Measurements from ENCODE around the gene SPDYE4.

Gene SPDYE4

GRCh38 chr17:8726941-8727555 is 31.3 kb downstream of the SPDYE4 start:
- Histone ChIP-seq H3K79me1 (ENCODE audit: low read length) (no peaks in the 10 kb centered on the region), H2BK15ac (replicated peaks; ENCODE audit: low read depth) (no peak overlapping the region), H3K4me3 (ENCODE audit: low read length) (no peak overlapping the region), H3K79me2 (ENCODE audit: control insufficient read depth, insufficient read depth, low read length) (no peaks in the 10 kb centered on the region), H3K4me2 (ENCODE audit: low read length) (no peak overlapping the region), H2BK5ac (ENCODE audit: low read length) (no peak overlapping the region), H2AK5ac (ENCODE audit: low read length) (no peak overlapping the region), H3K27me3 (ENCODE audit: insufficient read depth, low read length, poor library complexity) (no peaks in the 10 kb centered on the region), H3K9ac (ENCODE audit: low read length) (no peak overlapping the region), H3K27ac (ENCODE audit: low read depth, low read length) (no peak overlapping the region), H4K5ac (ENCODE audit: low read length) (no peak overlapping the region), H3K56ac (ENCODE audit: low read length) (peak overlapping the region; percentile 25), H2BK120ac (ENCODE audit: low read depth, low read length) (no peak overlapping the region), H4K8ac (ENCODE audit: low read depth, low read length) (no peak overlapping the region), H3K36me3 (ENCODE audit: control insufficient read depth, insufficient read depth, low read length) (no peaks in the 10 kb centered on the region), H3K18ac (ENCODE audit: low read length) (no peak overlapping the region), H3K4me1 (ENCODE audit: control insufficient read depth, low read depth, low read length) (no peaks in the 10 kb centered on the region), H3K4ac (ENCODE audit: low read depth, low read length) (no peak overlapping the region), H3K23ac (ENCODE audit: low read length) (no peak overlapping the region)
- WGBS (ENCODE audit: extremely low coverage, insufficient coverage, low lambda C conversion rate), result no CpG with 5 or more reads among the region's 17 CpGs
- DNase-seq, result no peak

GRCh38 chr17:8725881-8726876 is 32.2 kb downstream of the SPDYE4 start:
- no peak for DNase-seq
- no peak overlapping the region for H3K18ac ChIP-seq (ENCODE audit: low read length)
- no peak overlapping the region for H2BK120ac ChIP-seq (ENCODE audit: low read depth, low read length)
- no peak overlapping the region for H3K4ac ChIP-seq (ENCODE audit: low read depth, low read length)
- H4K5ac ChIP-seq (ENCODE audit: low read length), result no peak overlapping the region
- no peaks in the 10 kb centered on the region for H3K79me2 ChIP-seq (ENCODE audit: control insufficient read depth, insufficient read depth, low read length)
- no CpG with 5 or more reads among the region's 23 CpGs for WGBS (ENCODE audit: extremely low coverage, insufficient coverage, low lambda C conversion rate)
- H4K8ac ChIP-seq (ENCODE audit: low read depth, low read length), result no peak overlapping the region
- no peak overlapping the region for H3K23ac ChIP-seq (ENCODE audit: low read length)
- no peak overlapping the region for H3K4me3 ChIP-seq (ENCODE audit: low read length)
- no peak overlapping the region for H2BK15ac ChIP-seq (replicated peaks; ENCODE audit: low read depth)
- H3K56ac ChIP-seq (ENCODE audit: low read length), result peak overlapping the region; percentile 10
- H3K27ac ChIP-seq (ENCODE audit: low read depth, low read length), result no peak overlapping the region
- H3K36me3 ChIP-seq (ENCODE audit: control insufficient read depth, insufficient read depth, low read length), result no peaks in the 10 kb centered on the region
- H3K79me1 ChIP-seq (ENCODE audit: low read length), result no peaks in the 10 kb centered on the region
- no peak overlapping the region for H2BK5ac ChIP-seq (ENCODE audit: low read length)
- no peak overlapping the region for H2AK5ac ChIP-seq (ENCODE audit: low read length)
- no peak overlapping the region for H3K4me2 ChIP-seq (ENCODE audit: low read length)
- no peaks in the 10 kb centered on the region for H3K27me3 ChIP-seq (ENCODE audit: insufficient read depth, low read length, poor library complexity)
- H3K9ac ChIP-seq (ENCODE audit: low read length), result no peak overlapping the region
- no peaks in the 10 kb centered on the region for H3K4me1 ChIP-seq (ENCODE audit: control insufficient read depth, low read depth, low read length)

- H4K5ac ChIP-seq (ENCODE audit: low read length), result no peak overlapping the region
- no peak overlapping the region for H4K8ac ChIP-seq (ENCODE audit: low read depth, low read length)
- H3K4me3 ChIP-seq (ENCODE audit: low read length), result no peak overlapping the region
- no peak overlapping the region for H3K18ac ChIP-seq (ENCODE audit: low read length)
- H3K27me3 ChIP-seq (ENCODE audit: insufficient read depth, low read length, poor library complexity), result no peaks in the 10 kb centered on the region
- H3K79me2 ChIP-seq (ENCODE audit: control insufficient read depth, insufficient read depth, low read length), result no peaks in the 10 kb centered on the region
- H3K56ac ChIP-seq (ENCODE audit: low read length), result no peak overlapping the region
- no peaks in the 10 kb centered on the region for H3K79me1 ChIP-seq (ENCODE audit: low read length)
- no peak overlapping the region for H2BK15ac ChIP-seq (replicated peaks; ENCODE audit: low read depth)
- H2BK120ac ChIP-seq (ENCODE audit: low read depth, low read length), result no peak overlapping the region
- no CpG with 5 or more reads among the region's 7 CpGs for WGBS (ENCODE audit: extremely low coverage, insufficient coverage, low lambda C conversion rate)
- H2AK5ac ChIP-seq (ENCODE audit: low read length), result no peak overlapping the region
- no peak overlapping the region for H3K27ac ChIP-seq (ENCODE audit: low read depth, low read length)
- no peak overlapping the region for H3K9ac ChIP-seq (ENCODE audit: low read length)
- H2BK5ac ChIP-seq (ENCODE audit: low read length), result no peak overlapping the region
- H3K4ac ChIP-seq (ENCODE audit: low read depth, low read length), result no peak overlapping the region
- peak; percentile 51 for DNase-seq
- H3K23ac ChIP-seq (ENCODE audit: low read length), result no peak overlapping the region
- H3K4me1 ChIP-seq (ENCODE audit: control insufficient read depth, low read depth, low read length), result no peaks in the 10 kb centered on the region
- H3K36me3 ChIP-seq (ENCODE audit: control insufficient read depth, insufficient read depth, low read length), result no peaks in the 10 kb centered on the region
- H3K4me2 ChIP-seq (ENCODE audit: low read length), result no peak overlapping the region
Measured at GRCh38 chr17:8724451-8724850, 33.9 kb downstream of the SPDYE4 start.

GRCh38 chr17:8720596-8720995 is 37.8 kb downstream of the SPDYE4 start:
- no peaks in the 10 kb centered on the region for H3K79me2 ChIP-seq (ENCODE audit: control insufficient read depth, insufficient read depth, low read length)
- no peak overlapping the region for H4K5ac ChIP-seq (ENCODE audit: low read length)
- H3K18ac ChIP-seq (ENCODE audit: low read length), result no peak overlapping the region
- no peaks in the 10 kb centered on the region for H3K4me1 ChIP-seq (ENCODE audit: control insufficient read depth, low read depth, low read length)
- no peak overlapping the region for H3K23ac ChIP-seq (ENCODE audit: low read length)
- H3K27me3 ChIP-seq (ENCODE audit: insufficient read depth, low read length, poor library complexity), result no peaks in the 10 kb centered on the region
- no peak overlapping the region for H3K4me2 ChIP-seq (ENCODE audit: low read length)
- no peak for DNase-seq
- H3K4me3 ChIP-seq (ENCODE audit: low read length), result no peak overlapping the region
- H3K56ac ChIP-seq (ENCODE audit: low read length), result no peak overlapping the region
- H3K27ac ChIP-seq (ENCODE audit: low read depth, low read length), result no peak overlapping the region
- no peak overlapping the region for H4K8ac ChIP-seq (ENCODE audit: low read depth, low read length)
- H2AK5ac ChIP-seq (ENCODE audit: low read length), result no peak overlapping the region
- no peak overlapping the region for H2BK120ac ChIP-seq (ENCODE audit: low read depth, low read length)
- no peaks in the 10 kb centered on the region for H3K79me1 ChIP-seq (ENCODE audit: low read length)
- no peak overlapping the region for H3K9ac ChIP-seq (ENCODE audit: low read length)
- H2BK15ac ChIP-seq (replicated peaks; ENCODE audit: low read depth), result no peak overlapping the region
- no peak overlapping the region for H2BK5ac ChIP-seq (ENCODE audit: low read length)
- no peaks in the 10 kb centered on the region for H3K36me3 ChIP-seq (ENCODE audit: control insufficient read depth, insufficient read depth, low read length)
- no CpG with 5 or more reads among the region's 9 CpGs for WGBS (ENCODE audit: extremely low coverage, insufficient coverage, low lambda C conversion rate)
- H3K4ac ChIP-seq (ENCODE audit: low read depth, low read length), result no peak overlapping the region

- Histone ChIP-seq H2AK5ac (ENCODE audit: low read length) (no peak overlapping the region), H3K27me3 (ENCODE audit: insufficient read depth, low read length, poor library complexity) (no peaks in the 10 kb centered on the region), H3K36me3 (ENCODE audit: control insufficient read depth, insufficient read depth, low read length) (no peaks in the 10 kb centered on the region), H2BK120ac (ENCODE audit: low read depth, low read length) (no peak overlapping the region), H3K4ac (ENCODE audit: low read depth, low read length) (no peak overlapping the region), H3K79me1 (ENCODE audit: low read length) (no peaks in the 10 kb centered on the region), H3K27ac (ENCODE audit: low read depth, low read length) (no peak overlapping the region), H2BK5ac (ENCODE audit: low read length) (no peak overlapping the region), H3K18ac (ENCODE audit: low read length) (no peak overlapping the region), H3K4me3 (ENCODE audit: low read length) (no peak overlapping the region), H3K56ac (ENCODE audit: low read length) (no peak overlapping the region), H4K5ac (ENCODE audit: low read length) (no peak overlapping the region), H2BK15ac (replicated peaks; ENCODE audit: low read depth) (no peak overlapping the region), H3K23ac (ENCODE audit: low read length) (no peak overlapping the region), H3K79me2 (ENCODE audit: control insufficient read depth, insufficient read depth, low read length) (no peaks in the 10 kb centered on the region), H3K4me2 (ENCODE audit: low read length) (no peak overlapping the region), H3K4me1 (ENCODE audit: control insufficient read depth, low read depth, low read length) (no peaks in the 10 kb centered on the region), H3K9ac (ENCODE audit: low read length) (no peak overlapping the region), H4K8ac (ENCODE audit: low read depth, low read length) (no peak overlapping the region)
- no CpG with 5 or more reads among the region's 5 CpGs for WGBS (ENCODE audit: extremely low coverage, insufficient coverage, low lambda C conversion rate)
- DNase-seq, result no peak
Measured at GRCh38 chr17:8719291-8720246, 38.8 kb downstream of the SPDYE4 start.
